ENCODE data around the gene ZNF148.

Gene ZNF148

DNA sequence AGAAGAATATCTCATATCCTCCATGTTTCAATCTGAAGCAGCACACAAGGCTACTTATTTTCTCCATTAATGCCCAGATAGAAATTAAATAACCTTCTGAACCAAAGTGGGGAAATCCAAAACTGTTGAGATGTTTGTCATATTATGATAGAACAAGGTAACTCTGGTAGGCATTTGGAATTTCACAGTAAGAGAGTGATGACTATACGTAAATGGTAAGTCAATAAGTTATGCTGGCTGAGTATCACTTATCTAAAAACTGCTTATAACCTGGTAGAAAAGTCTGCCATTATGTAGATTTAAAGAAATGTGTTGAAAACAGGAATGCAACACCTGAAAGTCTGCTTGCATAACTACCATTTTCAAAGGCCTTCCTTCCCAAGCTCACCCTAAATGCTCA is 145.4 kb downstream of the ZNF148 start:
- DNase-seq (ENCODE audit: extremely low read depth in 1 of 2, low read depth in 1 of 2) = no peak

DNA sequence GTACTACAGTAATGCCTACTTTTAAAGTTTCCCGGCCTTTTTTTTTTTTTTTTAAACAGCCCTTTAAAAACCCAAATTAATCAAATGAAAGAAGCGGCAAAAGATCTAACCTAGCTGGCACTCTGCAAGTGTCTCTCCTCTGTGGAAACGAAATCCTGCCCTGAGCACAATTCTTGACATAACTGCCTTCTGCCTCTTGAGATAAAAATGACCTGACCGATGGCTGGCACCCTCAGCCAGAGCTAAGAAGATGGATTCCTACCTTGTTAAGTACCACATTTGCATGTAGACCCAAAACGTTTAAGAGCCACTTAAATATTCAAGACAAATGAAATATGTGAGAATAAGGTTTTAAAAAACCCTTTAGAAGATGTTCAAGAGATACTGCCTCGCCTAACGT is 146.0 kb downstream of the ZNF148 start:
- no peak for DNase-seq (ENCODE audit: extremely low read depth in 1 of 2, low read depth in 1 of 2)

GRCh38 chr3:125221831-125222230 is 153.3 kb downstream of the ZNF148 start:
- DNase-seq (ENCODE audit: extremely low read depth in 1 of 2, low read depth in 1 of 2) = no peak

- DNase-seq (ENCODE audit: extremely low read depth in 1 of 2, low read depth in 1 of 2) = no peak
Observed at GRCh38 chr3:125220727-125221429, 154.2 kb downstream of the ZNF148 start.

DNA sequence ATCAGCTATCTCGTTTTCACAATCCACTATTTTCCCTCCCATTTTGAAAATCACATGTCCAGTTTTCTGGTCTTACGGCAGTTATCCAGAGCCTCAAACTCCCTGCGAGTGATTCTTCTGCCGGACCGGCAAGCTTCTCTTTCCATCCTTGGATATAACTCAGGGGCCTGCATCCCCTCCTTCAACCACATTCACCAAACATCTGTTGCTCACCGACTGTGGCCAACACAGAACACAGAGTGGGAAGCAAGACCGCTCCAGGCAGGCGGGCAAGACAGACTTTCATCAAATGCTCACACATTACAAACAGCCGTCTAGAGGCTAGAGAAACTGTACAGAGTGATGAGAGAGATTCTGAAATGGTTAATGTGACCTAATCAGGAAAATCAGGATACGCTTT is 154.9 kb downstream of the ZNF148 start:
- DNase-seq (ENCODE audit: extremely low read depth in 1 of 2, low read depth in 1 of 2) = no peak

- no peak for DNase-seq (ENCODE audit: extremely low read depth in 1 of 2, low read depth in 1 of 2)
Observed at GRCh38 chr3:125219261-125219701, 155.8 kb downstream of the ZNF148 start.

DNA sequence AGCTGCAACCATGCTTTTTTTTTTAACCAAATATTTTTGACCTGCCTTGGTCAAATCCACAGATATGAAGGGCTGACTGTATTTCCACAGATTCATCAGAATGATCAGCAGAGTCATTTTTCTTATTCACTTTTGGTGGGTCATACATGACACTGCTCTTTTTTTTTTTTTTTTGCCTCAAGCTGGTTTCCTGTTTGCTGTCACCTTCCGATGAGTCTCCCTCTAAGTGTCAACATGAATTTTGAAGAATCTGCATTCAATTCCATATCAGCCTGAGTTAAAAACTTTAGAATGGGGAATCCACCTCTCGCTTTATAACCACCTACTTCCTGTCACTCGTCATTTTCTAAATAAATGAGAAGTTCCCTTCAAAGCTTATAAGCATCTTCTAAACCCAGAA is 160.4 kb downstream of the ZNF148 start:
- no peak for DNase-seq (ENCODE audit: extremely low read depth in 1 of 2, low read depth in 1 of 2)

GRCh38 chr3:125213946-125214542 is 161.1 kb downstream of the ZNF148 start:
- no peak for DNase-seq (ENCODE audit: extremely low read depth in 1 of 2, low read depth in 1 of 2)

DNA sequence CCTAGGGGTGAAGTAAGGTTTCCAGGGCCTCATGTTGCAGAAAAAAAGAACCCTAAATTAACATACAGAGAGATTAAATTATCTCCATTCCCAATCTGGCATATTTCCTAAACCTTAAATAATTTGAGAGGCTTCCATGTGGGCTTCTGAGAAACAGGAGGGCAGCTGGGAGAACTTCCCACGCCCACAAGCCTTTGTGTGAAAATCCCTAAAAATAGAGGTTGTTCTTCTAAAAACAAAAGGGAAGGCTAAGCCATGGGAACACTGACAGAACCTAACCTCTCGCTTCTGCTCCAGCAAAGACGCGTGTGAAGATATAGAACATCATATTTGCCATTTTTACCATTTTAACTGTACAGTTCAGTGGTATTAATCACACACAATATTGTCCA is 161.8 kb downstream of the ZNF148 start:
- no peak for DNase-seq (ENCODE audit: extremely low read depth in 1 of 2, low read depth in 1 of 2)

- no peak for DNase-seq (ENCODE audit: extremely low read depth in 1 of 2, low read depth in 1 of 2)
Observed at GRCh38 chr3:125212509-125213363, 162.4 kb downstream of the ZNF148 start, which contains the start of gene SLC12A8. Gene SLC12A8 (minus strand): TSS chr3:125212748. CDS start chr3:125211349, 1,399 bp downstream.

DNA sequence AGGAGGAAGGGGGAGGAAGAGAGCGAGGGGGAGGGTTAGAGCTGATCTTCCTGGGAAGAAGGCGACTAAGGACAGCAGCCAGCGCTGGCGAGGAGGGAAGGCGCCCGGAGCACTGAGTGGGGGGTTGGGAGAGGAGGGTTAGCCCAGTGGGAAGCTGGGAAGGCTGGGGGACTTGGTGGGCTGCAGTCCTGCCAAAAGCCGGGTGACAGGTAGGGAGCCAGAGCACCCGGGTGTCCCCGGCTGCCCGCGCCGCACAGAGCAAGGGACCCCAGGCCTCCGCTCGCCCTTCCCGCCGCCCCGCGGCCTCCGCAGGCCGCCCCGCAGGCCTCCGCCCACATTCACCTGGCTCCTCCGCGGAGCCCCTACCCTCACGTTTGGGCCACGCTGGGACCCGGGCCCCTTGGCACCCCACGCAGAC is 163.0 kb downstream of the ZNF148 start:
- no peak for DNase-seq (ENCODE audit: extremely low read depth in 1 of 2, low read depth in 1 of 2)

GRCh38 chr3:125211523-125212090 is 163.5 kb downstream of the ZNF148 start:
- no peak for DNase-seq (ENCODE audit: extremely low read depth in 1 of 2, low read depth in 1 of 2)

- DNase-seq (ENCODE audit: extremely low read depth in 1 of 2, low read depth in 1 of 2) = no peak
Observed at GRCh38 chr3:125207949-125208568, 167.1 kb downstream of the ZNF148 start.

DNA sequence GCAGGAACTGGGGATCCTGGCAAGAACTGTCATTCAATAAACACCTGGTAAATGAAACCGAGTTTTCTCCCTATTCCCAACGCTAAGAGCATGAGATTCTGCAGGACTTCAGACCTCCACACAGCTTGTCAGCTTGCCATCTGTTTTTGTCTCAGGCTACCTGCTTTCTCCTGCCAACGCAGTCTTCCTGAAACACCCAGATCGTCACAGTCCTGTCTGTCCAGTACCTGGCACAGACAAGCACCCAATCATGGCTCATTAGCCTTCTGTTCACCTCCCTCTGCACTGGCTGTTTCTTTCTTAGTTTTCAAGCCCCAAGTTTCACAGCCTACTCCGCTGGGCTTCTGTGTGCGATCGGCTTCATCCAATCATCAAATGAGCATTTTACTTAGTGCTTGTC is 167.6 kb downstream of the ZNF148 start:
- no peak for DNase-seq (ENCODE audit: extremely low read depth in 1 of 2, low read depth in 1 of 2)

GRCh38 chr3:125206934-125207333 is 168.2 kb downstream of the ZNF148 start:
- no peak for DNase-seq (ENCODE audit: extremely low read depth in 1 of 2, low read depth in 1 of 2)

- no peak for DNase-seq (ENCODE audit: extremely low read depth in 1 of 2, low read depth in 1 of 2)
Observed at GRCh38 chr3:125203731-125204130, 171.4 kb downstream of the ZNF148 start.

DNA sequence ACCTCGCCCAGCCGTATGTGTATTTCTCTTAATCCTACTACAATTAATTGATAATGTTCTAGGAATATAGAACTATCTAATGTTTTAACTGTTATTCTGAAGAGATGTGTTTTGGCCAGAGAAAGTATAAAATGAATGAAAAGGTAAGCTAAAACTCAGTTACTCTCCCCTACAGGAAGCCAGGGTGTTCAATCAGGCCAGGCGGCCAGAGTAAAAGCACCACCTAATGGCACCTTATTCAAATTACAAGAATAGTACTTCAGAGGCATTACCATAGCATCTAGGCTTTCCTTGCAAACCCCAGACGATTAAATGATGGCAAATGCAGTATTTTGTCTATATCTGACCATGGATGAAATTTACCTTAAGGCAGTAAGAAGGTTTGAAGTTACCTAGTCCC is 172.9 kb downstream of the ZNF148 start:
- no peak for DNase-seq (ENCODE audit: extremely low read depth in 1 of 2, low read depth in 1 of 2)

DNA sequence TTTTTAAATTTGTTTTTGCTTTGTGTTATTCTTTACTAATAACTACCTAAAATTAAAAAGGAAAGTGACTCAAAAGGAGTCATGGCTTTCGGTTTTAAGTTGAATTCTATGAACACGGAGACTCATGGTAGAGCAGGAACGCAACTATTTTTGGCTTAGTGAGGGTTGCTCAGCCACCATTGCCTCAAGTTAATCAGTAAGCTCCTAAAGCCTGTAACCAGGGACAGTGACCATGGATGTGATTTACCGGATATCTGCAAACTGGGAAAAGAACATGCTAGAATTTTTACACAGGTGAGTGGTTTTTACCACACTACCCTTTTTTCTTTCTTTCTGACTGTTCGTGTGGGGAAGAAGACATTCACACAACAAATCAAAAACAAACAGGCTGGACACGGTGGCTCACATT is 174.4 kb downstream of the ZNF148 start:
- DNase-seq (ENCODE audit: extremely low read depth in 1 of 2, low read depth in 1 of 2) = no peak

DNA sequence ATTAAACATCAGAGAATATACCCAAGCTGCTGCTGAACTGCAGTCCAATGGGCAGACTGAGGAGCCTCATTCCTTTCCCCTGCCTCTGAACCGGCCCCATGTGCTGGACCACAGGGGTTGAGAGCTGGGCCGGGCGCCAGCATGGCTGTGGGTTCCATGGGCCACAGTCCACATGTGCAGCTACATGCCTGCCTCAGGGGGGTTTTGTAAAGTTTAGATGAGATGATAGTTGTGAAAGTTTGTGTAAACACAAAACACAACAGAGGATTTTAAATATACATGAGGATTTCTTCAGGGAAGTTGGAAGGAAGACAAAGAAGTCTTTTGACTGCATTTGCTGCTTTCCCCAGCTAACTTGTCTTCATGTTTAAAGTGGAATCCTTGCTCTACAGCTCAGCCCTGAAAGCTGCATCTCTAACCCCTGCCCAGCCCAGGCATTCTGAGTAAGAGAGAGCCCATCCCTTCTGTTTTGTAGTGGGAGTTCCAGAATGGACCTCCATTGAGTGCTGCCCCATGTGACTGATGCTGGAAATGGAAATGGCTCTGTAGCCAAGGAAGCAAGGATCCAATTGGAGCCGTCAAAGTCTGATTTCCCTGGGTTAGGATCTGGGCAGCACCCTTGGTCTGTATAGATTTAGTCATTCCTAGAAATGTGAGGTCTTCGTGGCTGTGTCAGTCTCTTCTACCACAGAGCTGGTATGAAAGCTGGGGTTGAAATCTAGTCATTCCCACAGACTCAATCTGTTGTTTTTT is 180.1 kb downstream of the ZNF148 start:
- no peak for DNase-seq (ENCODE audit: extremely low read depth in 1 of 2, low read depth in 1 of 2)
